GM19328 (cell line): Measurements from ENCODE around the gene MED12.

Experiments
- ATAC-seq: cut with Tn5 transposase; IDR thresholded peaks from one replicate; pipeline ENCODE4 v1.9.1; 2021; ENCODE audit warnings: mild to moderate bottlenecking, moderate library complexity; ENCODE audit not compliant: unreplicated experiment

Gene MED12

GRCh38 chrX:71107245-71107644, 11.2 kb upstream of the MED12 start:
- no peak for ATAC-seq

- no peak for ATAC-seq
Measured at GRCh38 chrX:71107762-71108360, 10.5 kb upstream of the MED12 start.

GRCh38 chrX:71109051-71109450, 9.3 kb upstream of the MED12 start:
- ATAC-seq = no peak

- ATAC-seq = peak; percentile 79
Measured at GRCh38 chrX:71111141-71111843, 7.1 kb upstream of the MED12 start, which contains the start of gene IL2RG. Gene IL2RG (minus strand): TSS chrX:71111577. CDS start chrX:71111539, 38 bp downstream.

GRCh38 chrX:71111921-71112431, 6.4 kb upstream of the MED12 start:
- ATAC-seq = peak; percentile 17

GRCh38 chrX:71117358-71117757, 1.0 kb upstream of the MED12 start:
- ATAC-seq = no peak

- ATAC-seq = no peak
Measured at GRCh38 chrX:71118985-71119535, 664 bp downstream of the MED12 start.

GRCh38 chrX:71128166-71128833, 9.9 kb downstream of the MED12 start:
- no peak for ATAC-seq

- ATAC-seq = no peak
Measured at GRCh38 chrX:71128915-71129765, 10.7 kb downstream of the MED12 start.

GRCh38 chrX:71131510-71131909, 13.1 kb downstream of the MED12 start:
- no peak for ATAC-seq

GRCh38 chrX:71140440-71140839, 22.0 kb downstream of the MED12 start:
- ATAC-seq = no peak

GRCh38 chrX:71143508-71143907, 25.1 kb downstream of the MED12 start:
- ATAC-seq = no peak

- ATAC-seq = no peak
Measured at GRCh38 chrX:71144651-71145050, 26.3 kb downstream of the MED12 start, which contains the start of gene NLGN3. Gene NLGN3 (plus strand): TSS chrX:71144841. CDS start chrX:71147750, 2,909 bp downstream.

GRCh38 chrX:71147496-71148277, 29.3 kb downstream of the MED12 start:
- ATAC-seq = no peak

GRCh38 chrX:71148278-71148663, 29.9 kb downstream of the MED12 start:
- ATAC-seq = no peak

- no peak for ATAC-seq
Measured at GRCh38 chrX:71151366-71151765, 33.0 kb downstream of the MED12 start.

- no peak for ATAC-seq
Measured at GRCh38 chrX:71154196-71154595, 35.8 kb downstream of the MED12 start.

- no peak for ATAC-seq
Measured at GRCh38 chrX:71154641-71155040, 36.2 kb downstream of the MED12 start.

- no peak for ATAC-seq
Measured at GRCh38 chrX:71158603-71159002, 40.2 kb downstream of the MED12 start.

GRCh38 chrX:71159335-71159734, 40.9 kb downstream of the MED12 start:
- ATAC-seq = no peak
